SK-N-SH treated with all-trans-retinoic acid at 6 μM for 48 hours (cell line): ENCODE data around the gene SERINC1.

Experiments used
- ATAC-seq: fragments of 200-7000 bp; cut with Tn5 transposase; 3 replicates; pipeline ENCODE4 v1.9.1; 2020; ENCODE audit warnings: mild to moderate bottlenecking, moderate library complexity
- ARNTL ChIP-seq: fragments of 450-650 bp; formaldehyde crosslinking; IDR thresholded peaks from 2 replicates; pipeline ENCODE4 v1.5.0; 2020; ENCODE audit warnings: low read depth, mild to moderate bottlenecking, moderate library complexity, borderline replicate concordance
- BACH2 ChIP-seq: fragments of 250-450 bp; sonication (Bioruptor Pico); IDR thresholded peaks from 2 replicates; pipeline ENCODE4 v1.9.0; 2021; ENCODE audit warnings: mild to moderate bottlenecking, borderline replicate concordance
- CSDC2 ChIP-seq: fragments of 250-450 bp; sonication (Bioruptor Pico); IDR thresholded peaks from 2 replicates; pipeline ENCODE4 v1.5.0; 2020; ENCODE audit warnings: mild to moderate bottlenecking, moderate library complexity
- ESRRG ChIP-seq: fragments of 250-450 bp; sonication (Bioruptor Pico); IDR thresholded peaks from 2 replicates; pipeline ENCODE4 v1.6.1; 2021; ENCODE audit warnings: mild to moderate bottlenecking
- GLIS3 ChIP-seq: fragments of 250-450 bp; sonication (Bioruptor Pico); IDR thresholded peaks from 2 replicates; pipeline ENCODE4 v1.5.0; 2020; ENCODE audit warnings: mild to moderate bottlenecking, moderate library complexity
- ISL1 ChIP-seq: fragments of 250-450 bp; sonication (Bioruptor Pico); IDR thresholded peaks from 2 replicates; pipeline ENCODE4 v2.1.2; 2022; ENCODE audit warnings: mild to moderate bottlenecking, moderate library complexity
- OSR1 ChIP-seq: fragments of 250-450 bp; sonication (Bioruptor Pico); IDR thresholded peaks from 2 replicates; pipeline ENCODE4 v1.8.0; 2022; ENCODE audit warnings: moderate library complexity, mild to moderate bottlenecking, inconsistent platforms
- PPARA ChIP-seq: fragments of 250-450 bp; sonication (Bioruptor Pico); IDR thresholded peaks from 2 replicates; pipeline ENCODE4 v1.5.0; 2020; ENCODE audit warnings: mild to moderate bottlenecking, borderline replicate concordance
- RARB ChIP-seq: fragments of 250-450 bp; sonication (Bioruptor Pico); IDR thresholded peaks from 2 replicates; pipeline ENCODE4 v1.8.0; 2021; ENCODE audit warnings: mild to moderate bottlenecking, moderate library complexity
- SNAI2 ChIP-seq: fragments of 250-450 bp; sonication (Bioruptor Pico); IDR thresholded peaks from 2 replicates; pipeline ENCODE4 v1.5.0; 2020; ENCODE audit warnings: mild to moderate bottlenecking, moderate library complexity
- TCF4 ChIP-seq: fragments of 250-450 bp; sonication (Bioruptor Pico); IDR thresholded peaks from 2 replicates; pipeline ENCODE4 v1.8.0; 2021; ENCODE audit warnings: mild to moderate bottlenecking, moderate library complexity, borderline replicate concordance
- TOX ChIP-seq: fragments of 250-450 bp; sonication (Bioruptor Pico); IDR thresholded peaks from 2 replicates; pipeline ENCODE4 v1.8.0; 2021; ENCODE audit warnings: mild to moderate bottlenecking, moderate library complexity, borderline replicate concordance
- ZC3H10 ChIP-seq: fragments of 250-450 bp; sonication (Bioruptor Pico); IDR thresholded peaks from 2 replicates; pipeline ENCODE4 v1.5.1; 2021; ENCODE audit warnings: mild to moderate bottlenecking, moderate library complexity
- ZFP3 ChIP-seq: fragments of 250-450 bp; sonication (Bioruptor Pico); IDR thresholded peaks from 2 replicates; pipeline ENCODE4 v1.5.0; 2020; ENCODE audit warnings: mild to moderate bottlenecking, moderate library complexity
- ZFP30 ChIP-seq: fragments of 450-650 bp; formaldehyde crosslinking; IDR thresholded peaks from 2 replicates; pipeline ENCODE4 v1.5.0; 2022; ENCODE audit warnings: mild to moderate bottlenecking, moderate library complexity
- ZNF565 ChIP-seq: fragments of 450-650 bp; formaldehyde crosslinking; conservative IDR thresholded peaks from 2 replicates; pipeline ENCODE4 v1.5.0; 2020; ENCODE audit warnings: low read depth, mild to moderate bottlenecking, moderate library complexity
- ZNF70 ChIP-seq: fragments of 450-650 bp; formaldehyde crosslinking; IDR thresholded peaks from 2 replicates; pipeline ENCODE4 v1.5.0; 2020; ENCODE audit warnings: mild to moderate bottlenecking, moderate library complexity
- ZNF8 ChIP-seq: fragments of 450-650 bp; formaldehyde crosslinking; IDR thresholded peaks from 2 replicates; pipeline ENCODE4 v1.5.0; 2020; ENCODE audit warnings: mild to moderate bottlenecking, moderate library complexity
- TF ChIP-seq, protein P1 (sequence below): fragments of 250-450 bp; sonication (Bioruptor Pico); IDR thresholded peaks from 2 replicates; pipeline ENCODE4 v1.8.0; 2020; ENCODE audit warnings: mild to moderate bottlenecking, moderate library complexity, borderline replicate concordance
- TF ChIP-seq, protein P2 (sequence below): fragments of 250-450 bp; sonication (Bioruptor Pico); IDR thresholded peaks from 2 replicates; pipeline ENCODE4 v1.8.0; 2021; ENCODE audit warnings: low read depth, mild to moderate bottlenecking, moderate library complexity, borderline replicate concordance
- TF ChIP-seq, protein P3 (sequence below): fragments of 250-450 bp; sonication (Bioruptor Pico); IDR thresholded peaks from 2 replicates; pipeline ENCODE4 v1.5.0; 2020; ENCODE audit warnings: mild to moderate bottlenecking, moderate library complexity
- TF ChIP-seq, protein P4 (sequence below): fragments of 250-450 bp; sonication (Bioruptor Pico); IDR thresholded peaks from 2 replicates; pipeline ENCODE4 v1.5.1; 2020; ENCODE audit warnings: low read depth, mild to moderate bottlenecking, moderate library complexity
- TF ChIP-seq, protein P5 (sequence below): fragments of 250-450 bp; sonication (Bioruptor Pico); IDR thresholded peaks from 2 replicates; pipeline ENCODE4 v1.5.1; 2021; ENCODE audit warnings: mild to moderate bottlenecking, moderate library complexity

Gene SERINC1

DNA sequence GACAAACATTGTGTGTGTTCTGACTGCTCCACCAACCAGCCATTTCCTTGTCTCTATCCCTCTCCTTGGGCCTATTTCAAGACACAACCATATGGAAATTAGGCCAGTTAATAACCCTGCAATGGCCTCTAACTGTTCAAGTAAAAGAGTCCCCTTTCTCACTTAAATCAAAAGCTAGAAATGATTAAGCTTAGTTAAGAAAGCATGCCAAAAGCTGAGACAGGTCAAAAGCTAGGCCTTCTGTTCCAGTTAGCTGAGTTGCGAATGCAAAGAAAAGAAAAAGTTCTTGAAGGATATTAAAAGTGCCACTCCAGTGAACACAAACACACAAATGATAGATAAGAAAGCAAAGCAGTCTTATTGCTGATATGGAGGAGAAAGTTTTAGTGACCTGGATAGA is 22.5 kb downstream of the SERINC1 start:
- no peak for ATAC-seq
- no peak for TF ChIP-seq ARNTL (CRISPR knock-in tag)
- TF ChIP-seq TOX = no peak
- TF ChIP-seq, protein P1, sequence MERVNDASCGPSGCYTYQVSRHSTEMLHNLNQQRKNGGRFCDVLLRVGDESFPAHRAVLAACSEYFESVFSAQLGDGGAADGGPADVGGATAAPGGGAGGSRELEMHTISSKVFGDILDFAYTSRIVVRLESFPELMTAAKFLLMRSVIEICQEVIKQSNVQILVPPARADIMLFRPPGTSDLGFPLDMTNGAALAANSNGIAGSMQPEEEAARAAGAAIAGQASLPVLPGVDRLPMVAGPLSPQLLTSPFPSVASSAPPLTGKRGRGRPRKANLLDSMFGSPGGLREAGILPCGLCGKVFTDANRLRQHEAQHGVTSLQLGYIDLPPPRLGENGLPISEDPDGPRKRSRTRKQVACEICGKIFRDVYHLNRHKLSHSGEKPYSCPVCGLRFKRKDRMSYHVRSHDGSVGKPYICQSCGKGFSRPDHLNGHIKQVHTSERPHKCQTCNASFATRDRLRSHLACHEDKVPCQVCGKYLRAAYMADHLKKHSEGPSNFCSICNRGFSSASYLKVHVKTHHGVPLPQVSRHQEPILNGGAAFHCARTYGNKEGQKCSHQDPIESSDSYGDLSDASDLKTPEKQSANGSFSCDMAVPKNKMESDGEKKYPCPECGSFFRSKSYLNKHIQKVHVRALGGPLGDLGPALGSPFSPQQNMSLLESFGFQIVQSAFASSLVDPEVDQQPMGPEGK (CRISPR knock-in tag) = no peak
- TF ChIP-seq PPARA (CRISPR knock-in tag) = no peak
- no peak for TF ChIP-seq ZNF8 (CRISPR knock-in tag)
- TF ChIP-seq RARB = no peak
- no peak for TF ChIP-seq ZFP3 (CRISPR knock-in tag)
- no peak for TF ChIP-seq SNAI2
- no peak for TF ChIP-seq ZNF70 (CRISPR knock-in tag)
- TF ChIP-seq TCF4 = no peak
- TF ChIP-seq, protein P2, sequence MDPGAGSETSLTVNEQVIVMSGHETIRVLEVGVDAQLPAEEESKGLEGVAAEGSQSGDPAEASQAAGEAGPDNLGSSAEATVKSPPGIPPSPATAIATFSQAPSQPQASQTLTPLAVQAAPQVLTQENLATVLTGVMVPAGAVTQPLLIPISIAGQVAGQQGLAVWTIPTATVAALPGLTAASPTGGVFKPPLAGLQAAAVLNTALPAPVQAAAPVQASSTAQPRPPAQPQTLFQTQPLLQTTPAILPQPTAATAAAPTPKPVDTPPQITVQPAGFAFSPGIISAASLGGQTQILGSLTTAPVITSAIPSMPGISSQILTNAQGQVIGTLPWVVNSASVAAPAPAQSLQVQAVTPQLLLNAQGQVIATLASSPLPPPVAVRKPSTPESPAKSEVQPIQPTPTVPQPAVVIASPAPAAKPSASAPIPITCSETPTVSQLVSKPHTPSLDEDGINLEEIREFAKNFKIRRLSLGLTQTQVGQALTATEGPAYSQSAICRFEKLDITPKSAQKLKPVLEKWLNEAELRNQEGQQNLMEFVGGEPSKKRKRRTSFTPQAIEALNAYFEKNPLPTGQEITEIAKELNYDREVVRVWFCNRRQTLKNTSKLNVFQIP (CRISPR knock-in tag) = no peak
- TF ChIP-seq OSR1 = no peak
- TF ChIP-seq GLIS3 (CRISPR knock-in tag) = no peak
- no peak for TF ChIP-seq ISL1 (CRISPR knock-in tag)
- TF ChIP-seq, protein P3, sequence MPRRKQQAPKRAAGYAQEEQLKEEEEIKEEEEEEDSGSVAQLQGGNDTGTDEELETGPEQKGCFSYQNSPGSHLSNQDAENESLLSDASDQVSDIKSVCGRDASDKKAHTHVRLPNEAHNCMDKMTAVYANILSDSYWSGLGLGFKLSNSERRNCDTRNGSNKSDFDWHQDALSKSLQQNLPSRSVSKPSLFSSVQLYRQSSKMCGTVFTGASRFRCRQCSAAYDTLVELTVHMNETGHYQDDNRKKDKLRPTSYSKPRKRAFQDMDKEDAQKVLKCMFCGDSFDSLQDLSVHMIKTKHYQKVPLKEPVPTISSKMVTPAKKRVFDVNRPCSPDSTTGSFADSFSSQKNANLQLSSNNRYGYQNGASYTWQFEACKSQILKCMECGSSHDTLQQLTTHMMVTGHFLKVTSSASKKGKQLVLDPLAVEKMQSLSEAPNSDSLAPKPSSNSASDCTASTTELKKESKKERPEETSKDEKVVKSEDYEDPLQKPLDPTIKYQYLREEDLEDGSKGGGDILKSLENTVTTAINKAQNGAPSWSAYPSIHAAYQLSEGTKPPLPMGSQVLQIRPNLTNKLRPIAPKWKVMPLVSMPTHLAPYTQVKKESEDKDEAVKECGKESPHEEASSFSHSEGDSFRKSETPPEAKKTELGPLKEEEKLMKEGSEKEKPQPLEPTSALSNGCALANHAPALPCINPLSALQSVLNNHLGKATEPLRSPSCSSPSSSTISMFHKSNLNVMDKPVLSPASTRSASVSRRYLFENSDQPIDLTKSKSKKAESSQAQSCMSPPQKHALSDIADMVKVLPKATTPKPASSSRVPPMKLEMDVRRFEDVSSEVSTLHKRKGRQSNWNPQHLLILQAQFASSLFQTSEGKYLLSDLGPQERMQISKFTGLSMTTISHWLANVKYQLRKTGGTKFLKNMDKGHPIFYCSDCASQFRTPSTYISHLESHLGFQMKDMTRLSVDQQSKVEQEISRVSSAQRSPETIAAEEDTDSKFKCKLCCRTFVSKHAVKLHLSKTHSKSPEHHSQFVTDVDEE (CRISPR knock-in tag) = no peak
- TF ChIP-seq ESRRG (CRISPR knock-in tag) = no peak
- TF ChIP-seq, protein P4, sequence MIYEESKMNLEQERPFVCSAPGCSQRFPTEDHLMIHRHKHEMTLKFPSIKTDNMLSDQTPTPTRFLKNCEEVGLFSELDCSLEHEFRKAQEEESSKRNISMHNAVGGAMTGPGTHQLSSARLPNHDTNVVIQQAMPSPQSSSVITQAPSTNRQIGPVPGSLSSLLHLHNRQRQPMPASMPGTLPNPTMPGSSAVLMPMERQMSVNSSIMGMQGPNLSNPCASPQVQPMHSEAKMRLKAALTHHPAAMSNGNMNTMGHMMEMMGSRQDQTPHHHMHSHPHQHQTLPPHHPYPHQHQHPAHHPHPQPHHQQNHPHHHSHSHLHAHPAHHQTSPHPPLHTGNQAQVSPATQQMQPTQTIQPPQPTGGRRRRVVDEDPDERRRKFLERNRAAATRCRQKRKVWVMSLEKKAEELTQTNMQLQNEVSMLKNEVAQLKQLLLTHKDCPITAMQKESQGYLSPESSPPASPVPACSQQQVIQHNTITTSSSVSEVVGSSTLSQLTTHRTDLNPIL (CRISPR knock-in tag) = no peak
- no peak for TF ChIP-seq ZFP30 (CRISPR knock-in tag)

DNA sequence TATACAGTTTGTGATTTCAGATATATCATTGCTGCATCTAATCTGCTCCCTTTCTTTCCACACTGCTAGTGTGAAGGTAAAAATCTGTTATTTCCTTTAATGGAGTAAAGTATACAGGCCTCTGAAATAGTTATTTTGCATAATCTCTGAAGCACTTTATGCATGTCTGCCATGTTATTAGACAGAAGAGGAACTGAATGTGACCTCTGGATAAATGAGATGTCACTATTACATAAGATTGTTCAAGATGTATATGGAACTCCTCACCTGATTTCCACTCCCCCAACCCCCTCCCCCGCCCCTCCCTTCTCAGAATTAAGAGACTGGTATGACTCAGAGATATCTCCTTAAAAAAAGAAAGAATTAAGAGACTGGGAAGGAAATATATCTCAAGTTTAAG is 26.3 kb downstream of the SERINC1 start:
- TF ChIP-seq, protein P5, sequence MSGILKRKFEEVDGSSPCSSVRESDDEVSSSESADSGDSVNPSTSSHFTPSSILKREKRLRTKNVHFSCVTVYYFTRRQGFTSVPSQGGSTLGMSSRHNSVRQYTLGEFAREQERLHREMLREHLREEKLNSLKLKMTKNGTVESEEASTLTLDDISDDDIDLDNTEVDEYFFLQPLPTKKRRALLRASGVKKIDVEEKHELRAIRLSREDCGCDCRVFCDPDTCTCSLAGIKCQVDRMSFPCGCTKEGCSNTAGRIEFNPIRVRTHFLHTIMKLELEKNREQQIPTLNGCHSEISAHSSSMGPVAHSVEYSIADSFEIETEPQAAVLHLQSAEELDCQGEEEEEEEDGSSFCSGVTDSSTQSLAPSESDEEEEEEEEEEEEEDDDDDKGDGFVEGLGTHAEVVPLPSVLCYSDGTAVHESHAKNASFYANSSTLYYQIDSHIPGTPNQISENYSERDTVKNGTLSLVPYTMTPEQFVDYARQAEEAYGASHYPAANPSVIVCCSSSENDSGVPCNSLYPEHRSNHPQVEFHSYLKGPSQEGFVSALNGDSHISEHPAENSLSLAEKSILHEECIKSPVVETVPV (CRISPR knock-in tag) = no peak
- TF ChIP-seq TCF4 (no peak), CSDC2 (CRISPR knock-in tag) (no peak), ZFP3 (CRISPR knock-in tag) (no peak), BACH2 (no peak), ESRRG (CRISPR knock-in tag) (no peak), GLIS3 (CRISPR knock-in tag) (no peak), ARNTL (CRISPR knock-in tag) (no peak), ZFP30 (CRISPR knock-in tag) (no peak), ZNF565 (no peak), ZNF70 (CRISPR knock-in tag) (no peak)
- no peak for ATAC-seq

DNA sequence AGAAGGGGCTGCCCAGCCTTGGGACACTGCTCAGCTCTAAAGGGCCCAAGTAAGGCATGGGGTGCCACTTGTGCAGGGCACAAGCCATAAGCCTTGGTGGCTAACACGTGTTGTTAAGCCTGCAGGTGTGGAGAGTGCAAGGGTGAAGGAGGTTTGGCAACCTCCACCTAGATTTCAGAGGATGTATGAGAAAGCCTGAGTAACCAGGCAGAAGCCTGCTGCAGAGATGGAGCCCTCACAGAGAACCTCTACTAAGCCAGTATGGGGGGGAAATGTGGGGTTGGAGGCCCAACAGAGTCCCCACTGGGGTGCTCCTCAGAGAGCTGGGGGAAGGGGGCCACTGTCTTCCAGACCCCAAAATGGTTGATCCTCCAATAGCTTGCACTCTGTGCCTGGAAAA is 32.6 kb downstream of the SERINC1 start:
- ATAC-seq = no peak
- no peak for TF ChIP-seq BACH2
- TF ChIP-seq, protein P1 (CRISPR knock-in tag) = no peak
- no peak for TF ChIP-seq ZNF565
- no peak for TF ChIP-seq ZC3H10 (CRISPR knock-in tag)
- TF ChIP-seq, protein P4 (CRISPR knock-in tag) = no peak
- no peak for TF ChIP-seq ISL1 (CRISPR knock-in tag)
- TF ChIP-seq, protein P3 (CRISPR knock-in tag) = no peak
- no peak for TF ChIP-seq ZNF70 (CRISPR knock-in tag)
- TF ChIP-seq TCF4 = no peak
